Measurements from ENCODE around the gene FEM1C. TPM values are rescaled to one million over a fixed set of nuclear protein-coding genes. Genes with fewer than 3 reads are reported as not detected.

Gene FEM1C
- total and polyA plus RNA-seq, 9 of the 15 experiments (the other 6 are each of a cell fraction or from before 2014, with no cell fraction given) = 1.4 to 9.3 (median 4.3) TPM

DNA sequence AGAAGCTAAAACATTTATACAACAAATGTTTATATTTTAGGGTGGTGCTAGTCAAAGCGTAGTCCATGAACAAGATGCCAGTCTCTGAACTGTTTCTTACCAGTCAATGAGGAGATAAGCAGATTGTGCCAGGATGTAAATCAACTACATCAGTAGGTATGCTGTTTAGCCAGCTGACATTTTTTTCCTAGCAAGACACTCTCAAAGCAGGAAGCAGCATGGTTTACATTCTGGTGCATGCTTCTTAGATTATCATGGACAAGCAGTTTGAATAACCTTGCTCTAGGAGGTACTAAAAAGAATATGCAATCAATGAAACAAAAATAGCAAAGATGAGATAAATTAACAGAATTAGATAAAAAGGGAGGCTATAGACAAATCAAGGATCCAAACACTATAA is 40.7 kb upstream of the FEM1C start (continued):
- TF ChIP-seq, protein P1, sequence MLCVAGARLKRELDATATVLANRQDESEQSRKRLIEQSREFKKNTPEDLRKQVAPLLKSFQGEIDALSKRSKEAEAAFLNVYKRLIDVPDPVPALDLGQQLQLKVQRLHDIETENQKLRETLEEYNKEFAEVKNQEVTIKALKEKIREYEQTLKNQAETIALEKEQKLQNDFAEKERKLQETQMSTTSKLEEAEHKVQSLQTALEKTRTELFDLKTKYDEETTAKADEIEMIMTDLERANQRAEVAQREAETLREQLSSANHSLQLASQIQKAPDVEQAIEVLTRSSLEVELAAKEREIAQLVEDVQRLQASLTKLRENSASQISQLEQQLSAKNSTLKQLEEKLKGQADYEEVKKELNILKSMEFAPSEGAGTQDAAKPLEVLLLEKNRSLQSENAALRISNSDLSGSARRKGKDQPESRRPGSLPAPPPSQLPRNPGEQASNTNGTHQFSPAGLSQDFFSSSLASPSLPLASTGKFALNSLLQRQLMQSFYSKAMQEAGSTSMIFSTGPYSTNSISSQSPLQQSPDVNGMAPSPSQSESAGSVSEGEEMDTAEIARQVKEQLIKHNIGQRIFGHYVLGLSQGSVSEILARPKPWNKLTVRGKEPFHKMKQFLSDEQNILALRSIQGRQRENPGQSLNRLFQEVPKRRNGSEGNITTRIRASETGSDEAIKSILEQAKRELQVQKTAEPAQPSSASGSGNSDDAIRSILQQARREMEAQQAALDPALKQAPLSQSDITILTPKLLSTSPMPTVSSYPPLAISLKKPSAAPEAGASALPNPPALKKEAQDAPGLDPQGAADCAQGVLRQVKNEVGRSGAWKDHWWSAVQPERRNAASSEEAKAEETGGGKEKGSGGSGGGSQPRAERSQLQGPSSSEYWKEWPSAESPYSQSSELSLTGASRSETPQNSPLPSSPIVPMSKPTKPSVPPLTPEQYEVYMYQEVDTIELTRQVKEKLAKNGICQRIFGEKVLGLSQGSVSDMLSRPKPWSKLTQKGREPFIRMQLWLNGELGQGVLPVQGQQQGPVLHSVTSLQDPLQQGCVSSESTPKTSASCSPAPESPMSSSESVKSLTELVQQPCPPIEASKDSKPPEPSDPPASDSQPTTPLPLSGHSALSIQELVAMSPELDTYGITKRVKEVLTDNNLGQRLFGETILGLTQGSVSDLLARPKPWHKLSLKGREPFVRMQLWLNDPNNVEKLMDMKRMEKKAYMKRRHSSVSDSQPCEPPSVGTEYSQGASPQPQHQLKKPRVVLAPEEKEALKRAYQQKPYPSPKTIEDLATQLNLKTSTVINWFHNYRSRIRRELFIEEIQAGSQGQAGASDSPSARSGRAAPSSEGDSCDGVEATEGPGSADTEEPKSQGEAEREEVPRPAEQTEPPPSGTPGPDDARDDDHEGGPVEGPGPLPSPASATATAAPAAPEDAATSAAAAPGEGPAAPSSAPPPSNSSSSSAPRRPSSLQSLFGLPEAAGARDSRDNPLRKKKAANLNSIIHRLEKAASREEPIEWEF (CRISPR knock-in tag; IDR thresholded peaks at IDR 0.05) = no peak
- TF ChIP-seq, protein P2, sequence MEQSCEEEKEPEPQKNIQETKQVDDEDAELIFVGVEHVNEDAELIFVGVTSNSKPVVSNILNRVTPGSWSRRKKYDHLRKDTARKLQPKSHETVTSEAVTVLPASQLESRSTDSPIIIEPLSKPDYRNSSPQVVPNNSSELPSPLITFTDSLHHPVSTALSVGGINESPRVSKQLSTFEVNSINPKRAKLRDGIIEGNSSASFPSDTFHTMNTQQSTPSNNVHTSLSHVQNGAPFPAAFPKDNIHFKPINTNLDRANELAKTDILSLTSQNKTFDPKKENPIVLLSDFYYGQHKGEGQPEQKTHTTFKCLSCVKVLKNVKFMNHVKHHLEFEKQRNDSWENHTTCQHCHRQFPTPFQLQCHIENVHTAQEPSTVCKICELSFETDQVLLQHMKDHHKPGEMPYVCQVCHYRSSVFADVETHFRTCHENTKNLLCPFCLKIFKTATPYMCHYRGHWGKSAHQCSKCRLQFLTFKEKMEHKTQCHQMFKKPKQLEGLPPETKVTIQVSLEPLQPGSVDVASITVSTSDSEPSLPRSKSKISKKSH (CRISPR knock-in tag; IDR thresholded peaks at IDR 0.05) = no peak
- TF ChIP-seq SMARCB1 (IDR thresholded peaks at IDR 0.05; ENCODE audit: insufficient read length, low read depth) = no peak

DNA sequence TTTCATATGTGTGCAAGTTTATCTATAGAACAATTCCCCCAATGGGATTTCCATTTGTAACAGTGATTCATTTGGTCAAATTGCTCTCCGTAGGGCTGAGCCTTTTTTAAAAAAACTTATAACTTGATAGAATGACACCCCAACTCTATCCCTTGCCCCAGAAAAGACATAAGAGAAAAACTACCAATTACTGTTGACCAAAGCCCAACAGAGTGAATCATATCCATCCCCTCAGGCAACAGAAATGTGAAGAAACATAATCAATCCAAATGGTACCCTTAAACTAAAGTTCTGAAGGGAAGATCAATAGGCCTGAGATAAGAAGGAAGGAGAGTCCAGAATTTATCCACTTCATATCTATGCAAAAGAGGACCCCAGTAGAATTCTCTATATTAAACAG is 39.9 kb upstream of the FEM1C start:
- POLR2A ChIA-PET = no interaction called here
- FAIRE-seq (no peak), ATAC-seq (no peak)
- no peak for TF ChIP-seq SREBF2 (CRISPR knock-in tag; IDR thresholded peaks at IDR 0.05)
- TF ChIP-seq ZFPM2 (CRISPR knock-in tag; IDR thresholded peaks at IDR 0.05) = no peak
- no peak for TF ChIP-seq TEAD2 (tag; IDR thresholded peaks at IDR 0.05)
- no peak for TF ChIP-seq ZNF57 (CRISPR knock-in tag; IDR thresholded peaks at IDR 0.05)
- TF ChIP-seq, protein P3, sequence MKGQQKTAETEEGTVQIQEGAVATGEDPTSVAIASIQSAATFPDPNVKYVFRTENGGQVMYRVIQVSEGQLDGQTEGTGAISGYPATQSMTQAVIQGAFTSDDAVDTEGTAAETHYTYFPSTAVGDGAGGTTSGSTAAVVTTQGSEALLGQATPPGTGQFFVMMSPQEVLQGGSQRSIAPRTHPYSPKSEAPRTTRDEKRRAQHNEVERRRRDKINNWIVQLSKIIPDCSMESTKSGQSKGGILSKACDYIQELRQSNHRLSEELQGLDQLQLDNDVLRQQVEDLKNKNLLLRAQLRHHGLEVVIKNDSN (CRISPR knock-in tag; IDR thresholded peaks at IDR 0.05) = no peak
- TF ChIP-seq DMBX1 (CRISPR knock-in tag; IDR thresholded peaks at IDR 0.05; ENCODE audit: borderline replicate concordance) = no peak
- TF ChIP-seq ETS2 (tag; IDR thresholded peaks at IDR 0.05; ENCODE audit: borderline replicate concordance, poor library complexity, severe bottlenecking) = no peak
- TF ChIP-seq LEF1 (IDR thresholded peaks at IDR 0.05) = no peak
- TF ChIP-seq ZNF274 (IDR thresholded peaks at IDR 0.05; ENCODE audit: borderline replicate concordance, low read depth, low read length) = no peak
- no peak for TF ChIP-seq ILK (tag; IDR thresholded peaks at IDR 0.05; ENCODE audit: borderline replicate concordance, low read depth)

More for the DNA sequence above, 39.9 kb upstream of the FEM1C start:
- 13% methylated on average over 1 of the region's 1 CpG for WGBS (ENCODE audit: insufficient coverage, low coverage, missing lambda C conversion rate)
- in situ Hi-C loops (cut with MboI) (loop anchor here (25.0 kb wide), 1 partner anchor 1897 kb away; no protein-coding TSS in a partner anchor), intact Hi-C loops (cut with micrococcal nuclease) (loop anchor here (10.0 kb wide), 1 partner anchor 1970 kb away; no protein-coding TSS in a partner anchor)
- Histone ChIP-seq H2AFZ (ENCODE audit: low read depth, low read length) (no peak overlapping the region), H3K79me2 (ENCODE audit: control insufficient read depth, insufficient read depth, low read length) (no peaks in the 10 kb centered on the region), H3K9me3 (replicated peaks; ENCODE audit: control insufficient read depth, insufficient read depth, low read depth, low read length) (no peaks in the 10 kb centered on the region), H3K4me3 (no peak overlapping the region), H4K20me1 (replicated peaks; ENCODE audit: control insufficient read depth, insufficient read depth, low read length) (no peaks in the 10 kb centered on the region), H3K4me2 (ENCODE audit: insufficient read depth, low read length) (no peak overlapping the region), H3K27ac (ENCODE audit: extremely low read depth, low read depth, low read length) (no peak overlapping the region), H3K9ac (ENCODE audit: insufficient read depth in 1 of 2, low read depth in 2 of 2, low read length in 2 of 2) (no peak overlapping the region), H3K27me3 (ENCODE audit: control insufficient read depth in 2 of 2, insufficient read depth in 2 of 2, low read length in 2 of 2) (no peaks in the 10 kb centered on the region), H3K36me3 (ENCODE audit: control insufficient read depth, insufficient read depth, low read length) (no peaks in the 10 kb centered on the region), H3K4me1 (replicated peaks in 1 of 2; ENCODE audit: control insufficient read depth in 2 of 2, insufficient read depth in 2 of 2, low read length in 2 of 2) (no peaks in the 10 kb centered on the region), H3K9me1 (ENCODE audit: control insufficient read depth, insufficient read depth, low read length) (no peaks in the 10 kb centered on the region)
- CTCF ChIA-PET (ENCODE audit: low intra/inter-chr PET ratio) = no interaction called here
- no peak for DNase-seq (ENCODE audit: extremely low read depth in 1 of 4, low spot score in 3 of 4)
- BruUV-seq (replicated peaks) = no TSS peak
